Epithelial cell of proximal tubule (primary cell): ENCODE data around the gene WASHC3. TPM values are rescaled to one million over a fixed set of nuclear protein-coding genes. Genes with fewer than 3 reads are reported as not detected.

Experiments used
- DNase-seq: peaks from one replicate; pipeline ENCODE4 v3.0.0-alpha.2; 2011; ENCODE audit warnings: low read depth
- H3K4me3 ChIP-seq: 2 replicates; pipeline ENCODE4 v1.5.1; 2011; ENCODE audit warnings: low read depth, mild to moderate bottlenecking, low read length
- total RNA-seq: library from RNA; depleted of rRNA; stranded (reverse); fragments of >200 nt; gene quantifications from 2 replicates; pipeline ENCODE4 v1.2.3, GENCODE V29; 2015
- TF ChIP-seq, protein P1 (sequence below): conservative IDR thresholded peaks from 2 replicates; pipeline ENCODE4 v1.5.1; 2012; ENCODE audit warnings: low read depth, mild to moderate bottlenecking, low read length

WASHC3 gene
- total RNA-seq, 1 donor from 2014 or later: 51.0 TPM

DNA sequence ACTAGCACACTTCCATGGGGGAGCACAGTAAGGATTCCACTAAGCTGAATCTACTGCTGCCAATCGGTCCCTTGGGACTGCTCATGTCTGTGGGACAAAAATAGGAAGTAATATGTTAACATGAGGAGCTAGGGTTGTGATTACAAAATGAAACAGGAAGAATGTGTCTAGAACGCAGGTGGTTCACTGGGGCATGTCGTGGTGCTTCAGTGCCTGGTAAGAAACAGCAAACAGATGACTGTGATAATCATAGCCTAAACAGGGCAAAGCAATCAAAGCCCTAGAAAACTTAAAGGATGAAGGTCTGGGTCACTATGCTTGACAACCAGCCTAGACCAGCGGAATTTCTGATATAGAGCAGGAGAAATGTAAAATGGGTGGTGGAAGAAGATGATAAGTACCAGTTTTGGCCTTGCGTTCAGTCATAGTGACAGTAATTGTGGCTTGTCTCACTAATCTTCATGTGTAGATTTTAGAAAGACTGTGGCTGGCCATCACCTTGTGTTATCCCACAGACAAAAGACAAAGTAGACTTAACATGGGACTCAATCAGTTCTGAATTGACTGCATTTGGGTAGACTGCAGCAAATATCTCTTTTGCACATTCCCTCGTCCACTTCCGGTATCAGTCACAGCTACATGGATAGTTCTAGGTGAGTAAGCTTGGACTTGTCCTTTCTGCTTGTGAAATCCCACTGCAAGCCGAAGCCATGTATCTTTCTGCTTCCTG, 51.4 kb downstream of the WASHC3 start:
- no peak for DNase-seq
- H3K4me3 ChIP-seq: no peak overlapping the region
- TF ChIP-seq, protein P1, sequence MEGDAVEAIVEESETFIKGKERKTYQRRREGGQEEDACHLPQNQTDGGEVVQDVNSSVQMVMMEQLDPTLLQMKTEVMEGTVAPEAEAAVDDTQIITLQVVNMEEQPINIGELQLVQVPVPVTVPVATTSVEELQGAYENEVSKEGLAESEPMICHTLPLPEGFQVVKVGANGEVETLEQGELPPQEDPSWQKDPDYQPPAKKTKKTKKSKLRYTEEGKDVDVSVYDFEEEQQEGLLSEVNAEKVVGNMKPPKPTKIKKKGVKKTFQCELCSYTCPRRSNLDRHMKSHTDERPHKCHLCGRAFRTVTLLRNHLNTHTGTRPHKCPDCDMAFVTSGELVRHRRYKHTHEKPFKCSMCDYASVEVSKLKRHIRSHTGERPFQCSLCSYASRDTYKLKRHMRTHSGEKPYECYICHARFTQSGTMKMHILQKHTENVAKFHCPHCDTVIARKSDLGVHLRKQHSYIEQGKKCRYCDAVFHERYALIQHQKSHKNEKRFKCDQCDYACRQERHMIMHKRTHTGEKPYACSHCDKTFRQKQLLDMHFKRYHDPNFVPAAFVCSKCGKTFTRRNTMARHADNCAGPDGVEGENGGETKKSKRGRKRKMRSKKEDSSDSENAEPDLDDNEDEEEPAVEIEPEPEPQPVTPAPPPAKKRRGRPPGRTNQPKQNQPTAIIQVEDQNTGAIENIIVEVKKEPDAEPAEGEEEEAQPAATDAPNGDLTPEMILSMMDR: no peak

DNA sequence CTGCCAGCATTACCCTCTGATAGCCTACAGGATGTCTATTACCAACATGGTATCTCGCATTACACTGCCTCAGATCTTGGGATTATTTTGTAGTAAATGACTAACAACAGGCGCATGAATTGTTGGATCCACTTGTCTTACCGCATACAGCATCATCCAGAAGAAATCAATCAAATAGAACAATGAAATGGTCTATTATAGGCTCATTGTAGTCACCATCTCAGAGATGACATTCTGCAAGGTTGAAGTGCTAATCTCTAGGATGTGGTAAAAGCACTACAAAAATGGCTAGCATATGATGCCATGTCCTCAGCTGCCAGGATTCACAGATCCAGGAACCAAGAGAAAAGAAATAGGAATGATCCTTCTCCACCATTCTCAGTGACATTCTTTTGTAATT, 52.0 kb downstream of the WASHC3 start:
- TF ChIP-seq, protein P1: no peak
- H3K4me3 ChIP-seq: no peak overlapping the region
- no peak for DNase-seq

DNA sequence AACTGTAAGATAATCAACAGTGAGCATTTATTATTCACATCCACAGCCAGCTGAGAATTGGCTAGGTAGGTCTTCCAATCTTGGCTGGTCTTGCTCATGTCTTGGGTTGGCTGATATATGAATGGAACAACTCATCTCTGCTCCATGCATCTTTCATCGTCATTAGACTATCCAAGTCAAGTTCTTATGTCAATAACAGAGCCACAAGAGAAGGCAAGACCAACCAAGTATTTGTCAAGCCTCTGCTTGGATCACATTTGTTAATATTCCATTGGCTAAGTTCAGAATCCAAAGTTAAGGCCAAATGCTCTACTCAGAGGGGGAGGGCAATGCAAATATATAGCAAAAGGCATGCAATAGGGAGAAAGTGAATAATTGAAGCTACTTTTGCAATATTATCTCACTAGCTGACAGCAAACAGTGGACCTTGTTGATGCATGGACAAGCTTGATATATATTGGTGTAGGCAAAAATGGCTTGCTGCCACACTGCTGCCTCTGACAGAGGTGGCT, 53.1 kb downstream of the WASHC3 start:
- no peak for DNase-seq
- TF ChIP-seq, protein P1: no peak

DNA sequence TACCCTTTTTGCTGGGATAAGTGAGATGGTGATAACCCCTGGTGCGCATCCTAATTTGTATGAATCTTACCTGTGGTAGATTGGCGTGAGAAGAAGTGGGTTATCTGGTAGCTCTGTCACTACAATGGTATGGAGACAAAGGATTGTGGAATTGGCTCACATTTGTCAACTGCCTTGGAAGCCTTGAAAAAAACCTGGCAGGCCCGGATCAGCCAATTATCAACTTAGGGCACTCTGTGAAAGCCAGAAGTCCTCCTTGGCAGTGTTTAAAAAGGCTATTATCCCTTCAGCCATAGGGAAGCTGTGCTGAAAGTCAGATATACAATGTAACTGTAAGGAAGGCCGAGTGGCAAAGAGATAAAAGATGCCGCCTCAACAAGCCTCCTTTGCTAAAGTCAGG, 56.5 kb downstream of the WASHC3 start:
- TF ChIP-seq, protein P1: no peak
- H3K4me3 ChIP-seq: no peak overlapping the region
- DNase-seq: no peak

More for the DNA sequence above, 53.1 kb downstream of the WASHC3 start:
- no peak overlapping the region for H3K4me3 ChIP-seq

DNA sequence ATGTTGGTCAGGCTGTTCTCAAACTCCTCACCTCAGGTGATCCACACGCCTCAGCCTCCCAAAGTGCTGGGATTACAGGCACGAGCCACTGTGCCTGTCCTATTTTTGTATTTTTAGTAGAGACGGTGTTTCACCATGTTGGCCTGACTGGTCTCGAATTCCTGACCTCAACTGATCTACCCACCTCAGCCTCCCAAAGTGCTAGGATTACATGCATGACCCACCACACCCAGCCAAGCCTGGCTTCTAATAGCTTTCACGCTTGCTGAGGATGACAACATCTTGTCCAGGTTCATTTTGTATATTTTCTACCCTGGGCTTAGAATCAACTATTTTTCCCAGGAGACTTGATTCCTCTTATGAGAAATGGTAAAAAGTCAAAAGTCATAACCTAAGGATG, 64.7 kb downstream of the WASHC3 start:
- DNase-seq: no peak
- TF ChIP-seq, protein P1: no peak
- H3K4me3 ChIP-seq: no peak overlapping the region

DNA sequence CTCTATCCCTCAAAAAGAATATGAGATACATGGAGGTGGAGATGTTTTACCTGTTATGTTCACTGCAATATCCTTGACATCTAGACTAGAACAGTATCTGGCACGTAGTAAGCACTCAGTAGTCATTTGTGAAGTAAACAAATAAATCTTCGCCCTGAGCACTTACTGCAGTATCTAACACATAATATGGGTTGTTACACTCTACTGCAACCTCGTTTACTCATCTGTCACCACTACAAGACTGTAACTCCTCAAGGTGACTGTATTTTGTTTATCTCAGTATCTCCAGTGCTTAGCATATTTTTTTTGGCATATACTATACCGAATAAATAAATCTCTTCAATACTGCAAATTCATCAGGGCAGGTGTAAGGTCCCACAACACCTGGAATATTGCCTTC, 66.1 kb downstream of the WASHC3 start:
- DNase-seq: no peak
- no peak overlapping the region for H3K4me3 ChIP-seq
- TF ChIP-seq, protein P1: no peak

DNA sequence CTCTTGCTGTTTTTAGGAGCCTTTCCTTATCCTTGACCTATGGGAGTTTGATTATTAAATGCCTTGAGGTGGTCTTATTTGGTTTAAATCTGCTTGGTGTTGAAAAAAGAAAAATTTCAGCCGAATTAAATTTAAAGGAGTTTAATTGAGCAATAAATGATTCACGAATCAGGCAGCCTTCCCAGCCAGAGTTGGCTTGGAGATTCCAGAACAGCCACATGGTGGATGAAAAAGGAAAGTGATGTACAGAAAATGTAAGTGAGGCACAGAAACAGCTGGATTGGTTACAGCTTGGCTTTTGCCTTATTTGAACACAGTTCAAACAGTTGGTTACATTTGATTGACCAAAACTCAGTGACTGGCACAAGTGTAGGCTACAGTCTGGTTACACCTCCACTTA, 69.7 kb downstream of the WASHC3 start:
- no peak for DNase-seq
- TF ChIP-seq, protein P1: no peak
- no peak overlapping the region for H3K4me3 ChIP-seq
